DND-41 (cell line): Measurements from ENCODE around the gene GAS7.

Experiments used
- ATAC-seq: fragments of 200-7000 bp; cut with Tn5 transposase; 3 replicates; pipeline ENCODE4 v1.9.1; 2021; ENCODE audit warnings: low read depth; ENCODE audit not compliant: insufficient read depth
- DNase-seq: peaks from one replicate; pipeline ENCODE4 v3.0.0-alpha.2; 2020
- H2AFZ ChIP-seq: 2 replicates; pipeline ENCODE4 v1.6.0; 2012; ENCODE audit warnings: low read depth, low read length
- H3K27ac ChIP-seq: 2 replicates; pipeline ENCODE4 v1.5.1; 2012; ENCODE audit warnings: low read length, inconsistent platforms
- H3K27me3 ChIP-seq: fragments of 200-600 bp; sonication (generic); 2 replicates; pipeline ENCODE4 v1.6.0; 2012; ENCODE audit warnings: low read length, mild to moderate bottlenecking, inconsistent platforms; ENCODE audit not compliant: insufficient read depth, poor library complexity
- H3K36me3 ChIP-seq: 2 replicates; pipeline ENCODE4 v1.5.1; 2012; ENCODE audit warnings: low read length, inconsistent platforms; ENCODE audit not compliant: insufficient read depth
- H3K4me1 ChIP-seq: 2 replicates; pipeline ENCODE4 v1.5.1; 2012; ENCODE audit warnings: mild to moderate bottlenecking, low read length; ENCODE audit not compliant: insufficient read depth
- H3K4me2 ChIP-seq: 2 replicates; pipeline ENCODE4 v1.6.0; 2012; ENCODE audit warnings: mild to moderate bottlenecking, moderate library complexity, low read length, inconsistent platforms; ENCODE audit not compliant: insufficient read depth
- H3K4me3 ChIP-seq, 2 experiments: fragments of 200-600 bp in 1 of 2; shearing (Covaris generic) in 1 of 2; 2 replicates each; pipeline ENCODE4 v1.5.1; 2012 to 2016; ENCODE audit warnings: inconsistent platforms in 2 of 2, low read length in 2 of 2, mild to moderate bottlenecking in 2 of 2, low read depth in 1 of 2, moderate library complexity in 1 of 2
- H3K79me2 ChIP-seq: 2 replicates; pipeline ENCODE4 v1.6.0; 2012; ENCODE audit warnings: low read length, inconsistent platforms; ENCODE audit not compliant: insufficient read depth
- H3K9ac ChIP-seq: 2 replicates; pipeline ENCODE4 v1.6.0; 2012; ENCODE audit warnings: low read depth, mild to moderate bottlenecking, inconsistent platforms, low read length, moderate library complexity
- H3K9me3 ChIP-seq: 2 replicates; pipeline ENCODE4 v1.5.1; 2012; ENCODE audit warnings: low read length, moderate library complexity, mild to moderate bottlenecking, inconsistent platforms; ENCODE audit not compliant: insufficient read depth, severe bottlenecking
- H4K20me1 ChIP-seq: 2 replicates; pipeline ENCODE4 v1.6.0; 2012; ENCODE audit warnings: low read length; ENCODE audit not compliant: insufficient read depth
- CTCF ChIP-seq: IDR thresholded peaks from 2 replicates; pipeline ENCODE4 v1.5.1; 2012; ENCODE audit warnings: borderline replicate concordance, low read length, moderate library complexity, mild to moderate bottlenecking; ENCODE audit not compliant: poor library complexity, severe bottlenecking; ENCODE audit errors: extremely low read depth
- EZH2 ChIP-seq: IDR thresholded peaks from 3 replicates; pipeline ENCODE4 v1.6.1; 2012; ENCODE audit warnings: borderline replicate concordance, low read depth, mild to moderate bottlenecking, moderate library complexity, low read length, inconsistent platforms; ENCODE audit not compliant: severe bottlenecking

Gene GAS7

GRCh38 chr17:10029129-10029528 lies 169.3 kb downstream of the GAS7 start:
- Histone ChIP-seq H3K79me2 (no peaks in the 10 kb centered on the region), H3K27me3 (no peaks in the 10 kb centered on the region), H3K36me3 (no peaks in the 10 kb centered on the region), H3K4me1 (no peaks in the 10 kb centered on the region), H2AFZ (no peak overlapping the region), H3K4me3 (no peak overlapping the region), H3K27ac (no peak overlapping the region), H3K9me3 (no peaks in the 10 kb centered on the region), H4K20me1 (no peaks in the 10 kb centered on the region; the same call in 1 of the 2 replicates), H3K9ac (no peak overlapping the region), H3K4me2 (no peak overlapping the region)
- DNase-seq (no peak), ATAC-seq (no peak)
- no peak for TF ChIP-seq CTCF
- TF ChIP-seq EZH2, result no peak

DNA sequence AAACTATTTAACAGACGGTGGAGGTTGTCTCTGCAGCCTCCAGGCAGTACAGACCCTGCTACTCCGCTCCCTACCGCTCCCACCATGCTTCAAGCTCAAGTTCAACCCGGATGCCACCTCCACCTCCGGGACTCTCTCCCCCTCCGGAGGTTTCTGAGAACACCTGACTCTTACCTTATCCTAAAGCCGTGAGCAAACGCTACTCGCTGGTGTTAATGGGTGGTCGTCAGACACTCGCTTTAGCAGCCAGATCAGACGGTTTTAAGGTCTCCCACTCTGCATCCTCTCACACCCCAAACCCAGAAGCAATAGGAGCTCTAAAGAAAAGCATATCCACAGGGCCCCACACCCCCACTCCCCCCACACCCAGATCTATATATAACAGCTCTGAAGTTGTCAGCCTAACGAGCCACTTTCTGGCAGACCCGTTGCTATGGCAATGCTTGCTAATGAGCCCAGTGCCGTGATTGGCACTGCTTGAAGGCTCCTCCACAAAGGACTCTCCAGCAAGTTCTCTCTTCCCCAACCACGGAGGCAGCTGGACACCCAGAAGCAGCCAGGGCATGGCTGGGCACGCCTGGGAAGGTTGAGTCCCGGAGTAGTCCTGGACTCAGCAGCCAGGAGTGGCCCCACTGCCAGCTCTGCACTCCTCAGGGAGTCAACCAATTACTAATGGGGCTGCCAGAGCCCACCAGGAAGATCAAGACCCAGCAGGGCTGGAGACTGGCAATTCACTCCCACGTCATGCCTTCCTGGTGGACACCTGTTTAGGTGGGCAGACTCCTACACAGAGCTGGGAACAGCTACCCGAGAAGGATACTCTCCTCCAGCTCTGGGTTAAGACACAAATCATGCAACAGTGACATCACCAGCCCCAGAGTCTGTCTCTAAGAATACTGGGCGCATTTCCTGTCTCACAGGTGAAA lies 172.2 kb downstream of the GAS7 start:
- no peak for TF ChIP-seq CTCF
- TF ChIP-seq EZH2, result no peak
- Histone ChIP-seq H3K9ac (no peak overlapping the region), H4K20me1 (peaks cover 3% of the 10 kb centered on the region; the same call in 1 of the 2 replicates), H3K27me3 (no peaks in the 10 kb centered on the region), H3K79me2 (no peaks in the 10 kb centered on the region), H3K4me1 (no peaks in the 10 kb centered on the region), H3K36me3 (no peaks in the 10 kb centered on the region), H3K9me3 (no peaks in the 10 kb centered on the region), H3K4me3 (no peak overlapping the region), H3K27ac (no peak overlapping the region), H2AFZ (no peak overlapping the region), H3K4me2 (no peak overlapping the region)
- no peak for DNase-seq
- ATAC-seq, result no peak

GRCh38 chr17:10025224-10025623 lies 173.2 kb downstream of the GAS7 start:
- Histone ChIP-seq H2AFZ (no peak overlapping the region), H3K9me3 (no peaks in the 10 kb centered on the region), H3K4me2 (no peak overlapping the region), H3K4me3 (no peak overlapping the region), H3K4me1 (no peaks in the 10 kb centered on the region), H3K27me3 (no peaks in the 10 kb centered on the region), H3K36me3 (no peaks in the 10 kb centered on the region), H3K27ac (no peak overlapping the region), H3K79me2 (no peaks in the 10 kb centered on the region), H4K20me1 (peaks cover 3% of the 10 kb centered on the region; the same call in 1 of the 2 replicates), H3K9ac (no peak overlapping the region)
- ATAC-seq, result no peak
- TF ChIP-seq CTCF (no peak), EZH2 (no peak)
- DNase-seq, result no peak
